ENCODE data around the gene GLO1. TPM values are rescaled to one million over a fixed set of nuclear protein-coding genes. Genes with fewer than 3 reads are reported as not detected.

Gene GLO1
- polyA plus RNA-seq, 1 donor (not counting 4 experiments of a cell fraction or from before 2014, with no cell fraction given), result 301 TPM

DNA sequence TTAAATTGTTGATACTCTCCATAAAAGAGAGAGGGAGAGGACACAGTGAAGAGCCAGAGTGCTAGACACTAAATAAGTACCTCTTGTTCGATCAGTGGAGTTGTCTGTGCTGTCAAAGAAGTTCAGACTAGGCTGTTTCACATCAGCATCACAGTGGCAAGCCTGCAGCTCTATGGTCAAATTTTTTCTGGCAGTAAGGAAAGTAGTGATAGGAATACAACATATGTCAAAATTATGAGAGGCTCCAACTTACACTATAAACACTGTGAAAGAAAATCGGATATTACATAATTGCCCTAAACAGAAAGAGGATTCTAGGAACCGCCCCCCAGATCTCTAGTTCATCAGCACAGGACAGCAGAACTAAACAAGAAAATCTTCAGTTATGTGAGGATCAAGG lies 35.3 kb upstream of the GLO1 start:
- Histone ChIP-seq H3K9ac (ENCODE audit: control insufficient read depth, extremely low read depth, insufficient read depth, low read length) (no peak overlapping the region), H3K27me3 (ENCODE audit: control insufficient read depth, extremely low read depth, insufficient read depth, low read length) (no peaks in the 10 kb centered on the region), H3K9me3 (ENCODE audit: control insufficient read depth, low read depth, low read length) (no peaks in the 10 kb centered on the region), H3K36me3 (ENCODE audit: control insufficient read depth in 2 of 2, extremely low read depth in 1 of 2, insufficient read depth in 2 of 2, low read length in 2 of 2) (no peaks in the 10 kb centered on the region), H3K4me1 (ENCODE audit: control insufficient read depth, extremely low read depth, insufficient read depth, low read length) (no peaks in the 10 kb centered on the region), H3K27ac (ENCODE audit: control insufficient read depth, insufficient read depth, low read length) (no peak overlapping the region), H3K9me1 (ENCODE audit: control insufficient read depth, extremely low read depth, insufficient read depth, low read length) (no peaks in the 10 kb centered on the region), H4K20me1 (ENCODE audit: control insufficient read depth, extremely low read depth, insufficient read depth, low read length) (no peaks in the 10 kb centered on the region), H3K4me3 (ENCODE audit: control insufficient read depth in 2 of 3, extremely low read depth in 1 of 3, insufficient read depth in 2 of 3, low read depth in 1 of 3, low read length in 3 of 3) (no peak overlapping the region), H3K4me2 (ENCODE audit: control insufficient read depth, extremely low read depth, insufficient read depth, low read depth, low read length) (no peak overlapping the region), H2AFZ (ENCODE audit: control insufficient read depth, low read length) (no peak overlapping the region), H3K79me2 (ENCODE audit: control insufficient read depth, insufficient read depth, low read length) (no peaks in the 10 kb centered on the region)
- dilution Hi-C loops (cut with MboI; ENCODE audit: extremely low pct_ligation_motif_present, low sequenced_read_pairs), result no loop called here
- TF ChIP-seq, protein P1, sequence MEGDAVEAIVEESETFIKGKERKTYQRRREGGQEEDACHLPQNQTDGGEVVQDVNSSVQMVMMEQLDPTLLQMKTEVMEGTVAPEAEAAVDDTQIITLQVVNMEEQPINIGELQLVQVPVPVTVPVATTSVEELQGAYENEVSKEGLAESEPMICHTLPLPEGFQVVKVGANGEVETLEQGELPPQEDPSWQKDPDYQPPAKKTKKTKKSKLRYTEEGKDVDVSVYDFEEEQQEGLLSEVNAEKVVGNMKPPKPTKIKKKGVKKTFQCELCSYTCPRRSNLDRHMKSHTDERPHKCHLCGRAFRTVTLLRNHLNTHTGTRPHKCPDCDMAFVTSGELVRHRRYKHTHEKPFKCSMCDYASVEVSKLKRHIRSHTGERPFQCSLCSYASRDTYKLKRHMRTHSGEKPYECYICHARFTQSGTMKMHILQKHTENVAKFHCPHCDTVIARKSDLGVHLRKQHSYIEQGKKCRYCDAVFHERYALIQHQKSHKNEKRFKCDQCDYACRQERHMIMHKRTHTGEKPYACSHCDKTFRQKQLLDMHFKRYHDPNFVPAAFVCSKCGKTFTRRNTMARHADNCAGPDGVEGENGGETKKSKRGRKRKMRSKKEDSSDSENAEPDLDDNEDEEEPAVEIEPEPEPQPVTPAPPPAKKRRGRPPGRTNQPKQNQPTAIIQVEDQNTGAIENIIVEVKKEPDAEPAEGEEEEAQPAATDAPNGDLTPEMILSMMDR (optimal IDR thresholded peaks at IDR 0.05 in 1 of 3, IDR thresholded peaks at IDR 0.05 in 1 of 3, conservative IDR thresholded peaks at IDR 0.05 in 1 of 3; ENCODE audit: extremely low read depth in 1 of 3, insufficient read depth in 2 of 3, low read length in 3 of 3), result no peak
- TF ChIP-seq EZH2 (IDR thresholded peaks at IDR 0.05; ENCODE audit: low read length), result no peak
- FAIRE-seq (no peak), DNase-seq (ENCODE audit: low read depth, low spot score) (no peak)

DNA sequence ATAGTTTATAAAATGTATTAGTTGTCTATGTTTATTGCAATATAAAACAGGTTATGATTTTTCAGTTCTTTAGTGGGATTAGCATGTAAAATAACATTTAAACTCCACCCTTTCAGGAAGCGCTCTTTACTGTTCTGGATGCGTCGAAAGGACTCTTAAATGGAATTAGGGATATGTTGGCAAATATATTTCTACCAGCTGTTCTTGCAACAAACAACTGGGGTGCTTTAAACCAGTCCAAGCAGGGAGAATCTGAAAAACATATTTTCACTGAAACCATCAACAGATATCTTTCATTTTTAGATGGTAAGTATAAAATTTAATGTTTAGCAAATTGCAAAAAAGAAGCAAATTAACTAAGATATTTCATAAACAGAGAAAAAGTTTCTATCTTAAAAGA lies 34.0 kb upstream of the GLO1 start:
- Histone ChIP-seq H3K27ac (ENCODE audit: control insufficient read depth, insufficient read depth, low read length) (no peak overlapping the region), H3K4me1 (ENCODE audit: control insufficient read depth, extremely low read depth, insufficient read depth, low read length) (no peaks in the 10 kb centered on the region), H3K4me2 (ENCODE audit: control insufficient read depth, extremely low read depth, insufficient read depth, low read depth, low read length) (no peak overlapping the region), H3K9ac (ENCODE audit: control insufficient read depth, extremely low read depth, insufficient read depth, low read length) (no peak overlapping the region), H3K9me3 (ENCODE audit: control insufficient read depth, low read depth, low read length) (no peaks in the 10 kb centered on the region), H4K20me1 (ENCODE audit: control insufficient read depth, extremely low read depth, insufficient read depth, low read length) (no peaks in the 10 kb centered on the region), H3K9me1 (ENCODE audit: control insufficient read depth, extremely low read depth, insufficient read depth, low read length) (no peaks in the 10 kb centered on the region), H3K27me3 (ENCODE audit: control insufficient read depth, extremely low read depth, insufficient read depth, low read length) (no peaks in the 10 kb centered on the region), H3K36me3 (ENCODE audit: control insufficient read depth in 2 of 2, extremely low read depth in 1 of 2, insufficient read depth in 2 of 2, low read length in 2 of 2) (no peaks in the 10 kb centered on the region), H3K4me3 (ENCODE audit: control insufficient read depth in 2 of 3, extremely low read depth in 1 of 3, insufficient read depth in 2 of 3, low read depth in 1 of 3, low read length in 3 of 3) (no peak overlapping the region), H3K79me2 (ENCODE audit: control insufficient read depth, insufficient read depth, low read length) (no peaks in the 10 kb centered on the region), H2AFZ (ENCODE audit: control insufficient read depth, low read length) (no peak overlapping the region)
- DNase-seq (ENCODE audit: low read depth, low spot score) (no peak), FAIRE-seq (no peak)
- TF ChIP-seq EZH2 (IDR thresholded peaks at IDR 0.05; ENCODE audit: low read length), result no peak
- TF ChIP-seq, protein P1 (optimal IDR thresholded peaks at IDR 0.05 in 1 of 3, IDR thresholded peaks at IDR 0.05 in 1 of 3, conservative IDR thresholded peaks at IDR 0.05 in 1 of 3; ENCODE audit: extremely low read depth in 1 of 3, insufficient read depth in 2 of 3, low read length in 3 of 3), result no peak
- dilution Hi-C loops (cut with MboI; ENCODE audit: extremely low pct_ligation_motif_present, low sequenced_read_pairs), result no loop called here
